ENCODE results near the gene PARVA.
A peak's percentile ranks its signal among the peaks of the same experiment; 100 is the strongest.

The PARVA gene

DNA sequence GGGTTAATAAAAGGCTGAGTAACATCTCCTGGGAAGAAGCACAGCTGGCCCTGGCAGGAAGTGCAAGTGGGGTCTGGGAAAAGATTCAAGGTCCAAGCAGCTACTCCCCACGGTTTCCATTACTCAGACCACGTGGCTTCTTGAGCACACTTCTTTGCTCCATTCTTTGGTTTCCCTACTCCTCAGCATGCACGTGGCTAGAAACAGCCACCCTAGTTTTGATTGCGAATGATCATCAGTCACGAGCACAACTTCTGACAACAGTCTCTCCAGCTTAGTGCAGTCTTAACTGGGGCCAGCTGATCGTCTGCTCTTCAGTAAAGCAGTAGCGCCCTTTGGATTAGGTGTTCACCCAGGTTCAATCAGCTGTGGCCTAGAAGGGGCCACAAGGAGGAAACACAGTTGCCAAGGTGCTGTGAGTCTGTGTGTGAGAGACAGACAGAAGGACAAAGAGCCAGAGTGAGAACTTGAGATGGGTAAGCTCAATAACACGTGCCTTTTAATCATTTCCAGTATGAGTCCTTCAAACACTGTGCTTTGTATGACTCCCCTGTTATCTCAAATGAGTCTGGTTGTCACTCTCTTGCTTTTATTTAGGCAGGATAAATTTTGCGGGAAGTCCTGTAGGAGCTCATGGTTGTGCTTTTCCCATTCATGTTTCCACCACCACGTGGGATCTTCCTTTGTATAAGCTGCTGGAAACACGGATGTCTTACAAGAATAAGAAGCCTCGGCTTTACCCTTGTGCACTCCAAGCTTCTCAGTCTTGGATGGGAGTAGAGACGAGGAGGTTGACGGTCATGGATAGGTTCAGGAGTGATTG is 901 bp upstream of the PARVA start:
- no peak for DNase-seq

DNA sequence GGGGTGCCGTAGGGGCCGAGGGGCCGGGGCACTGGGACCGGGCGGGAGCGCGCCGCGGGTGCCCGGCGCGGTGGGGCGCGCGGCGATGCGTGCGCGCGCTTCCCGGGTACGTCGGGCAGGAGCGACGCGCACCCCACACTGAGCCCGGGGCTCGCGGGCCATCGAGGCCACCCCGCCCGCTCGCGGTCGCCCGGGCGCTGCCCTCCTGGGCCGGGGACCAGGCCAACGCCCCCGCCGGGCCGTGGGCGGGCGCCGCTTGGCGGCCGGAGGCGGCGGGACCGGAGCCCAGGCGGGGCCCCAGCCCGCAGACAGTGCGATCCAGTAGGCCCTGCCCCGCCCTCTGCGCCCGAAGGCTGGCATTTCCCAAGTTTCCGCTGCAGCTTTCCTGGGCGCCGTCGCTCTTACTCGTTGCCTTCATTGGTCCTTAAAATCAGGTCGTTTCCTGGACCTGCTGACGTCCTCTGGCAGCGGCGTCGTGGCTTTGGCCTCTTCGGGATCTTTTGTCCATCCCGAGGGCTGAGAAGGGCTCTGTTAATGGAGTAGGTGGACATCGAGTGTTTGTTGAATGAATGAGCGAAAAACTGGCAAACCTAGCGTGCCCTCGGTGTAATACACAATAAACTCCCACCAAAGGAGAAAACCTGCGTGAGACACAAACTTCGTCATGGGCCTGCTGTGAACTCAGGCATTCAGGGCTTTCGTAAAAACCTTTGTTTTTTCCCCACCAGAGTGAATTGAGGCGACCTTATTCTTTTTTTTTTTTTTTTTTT is 638 bp downstream of the PARVA start:
- DNase-seq = no peak

GRCh38 chr11:12380565-12381325 is 3.4 kb downstream of the PARVA start:
- DNase-seq = no peak

GRCh38 chr11:12381875-12382274 is 4.5 kb downstream of the PARVA start:
- peak; percentile 94 for DNase-seq

DNA sequence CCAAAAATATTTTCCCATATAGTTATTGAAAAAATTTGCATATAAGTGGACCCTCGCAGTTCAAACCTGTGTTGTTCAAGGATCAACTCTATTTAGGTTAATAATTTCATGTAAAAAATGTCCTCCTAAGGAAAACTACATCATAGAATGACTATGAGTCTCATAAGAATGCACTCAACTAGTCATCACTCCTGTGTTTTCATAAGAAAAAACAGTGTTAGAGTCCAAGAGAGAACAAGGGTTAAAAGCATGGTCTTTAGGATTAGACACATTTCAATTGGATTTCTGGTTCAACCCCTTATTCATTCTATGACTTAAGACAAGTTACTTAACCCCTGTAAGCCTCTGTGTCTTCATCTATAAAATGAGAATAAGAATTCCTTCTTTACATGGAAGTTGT is 5.1 kb downstream of the PARVA start:
- no peak for DNase-seq

- DNase-seq = no peak
Measured at GRCh38 chr11:12386309-12386708, 8.9 kb downstream of the PARVA start.

GRCh38 chr11:12386745-12387144 is 9.4 kb downstream of the PARVA start:
- no peak for DNase-seq

- DNase-seq = no peak
Measured at GRCh38 chr11:12388173-12388572, 10.8 kb downstream of the PARVA start.

DNA sequence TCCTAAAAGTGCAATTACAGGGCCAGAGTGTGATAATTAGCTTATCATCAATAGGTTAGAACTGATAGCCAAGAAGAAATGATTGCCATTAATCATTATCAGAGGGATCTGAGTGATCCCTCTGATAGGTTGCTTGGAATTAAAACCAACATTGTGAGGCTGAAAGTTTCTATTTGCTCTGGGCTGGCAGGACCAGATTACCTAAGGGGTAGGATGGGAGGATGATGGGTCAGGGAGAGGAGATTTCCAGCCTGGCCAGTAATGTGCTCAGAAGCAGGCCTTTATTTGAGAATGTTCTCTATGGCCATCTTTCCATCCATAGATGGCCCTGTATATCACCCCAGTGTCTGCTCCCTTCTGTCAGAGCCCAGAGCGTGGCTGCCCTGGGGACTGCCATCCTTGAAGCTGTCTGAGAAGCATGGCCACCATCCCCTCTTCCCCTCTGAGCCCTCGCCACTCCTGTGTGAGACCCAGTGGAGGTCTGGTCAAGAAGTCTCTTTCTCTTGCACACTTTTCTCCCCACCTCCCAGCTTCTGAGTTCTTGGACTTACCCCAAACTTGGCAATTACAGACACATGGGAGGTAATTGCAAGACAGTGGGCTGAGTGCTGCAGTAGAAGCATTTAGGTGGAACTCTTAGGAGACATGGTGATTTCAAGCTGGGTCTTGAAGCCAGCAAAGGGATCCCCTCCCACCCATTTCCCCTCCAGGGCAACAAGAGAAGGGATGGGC is 11.7 kb downstream of the PARVA start:
- no peak for DNase-seq

DNA sequence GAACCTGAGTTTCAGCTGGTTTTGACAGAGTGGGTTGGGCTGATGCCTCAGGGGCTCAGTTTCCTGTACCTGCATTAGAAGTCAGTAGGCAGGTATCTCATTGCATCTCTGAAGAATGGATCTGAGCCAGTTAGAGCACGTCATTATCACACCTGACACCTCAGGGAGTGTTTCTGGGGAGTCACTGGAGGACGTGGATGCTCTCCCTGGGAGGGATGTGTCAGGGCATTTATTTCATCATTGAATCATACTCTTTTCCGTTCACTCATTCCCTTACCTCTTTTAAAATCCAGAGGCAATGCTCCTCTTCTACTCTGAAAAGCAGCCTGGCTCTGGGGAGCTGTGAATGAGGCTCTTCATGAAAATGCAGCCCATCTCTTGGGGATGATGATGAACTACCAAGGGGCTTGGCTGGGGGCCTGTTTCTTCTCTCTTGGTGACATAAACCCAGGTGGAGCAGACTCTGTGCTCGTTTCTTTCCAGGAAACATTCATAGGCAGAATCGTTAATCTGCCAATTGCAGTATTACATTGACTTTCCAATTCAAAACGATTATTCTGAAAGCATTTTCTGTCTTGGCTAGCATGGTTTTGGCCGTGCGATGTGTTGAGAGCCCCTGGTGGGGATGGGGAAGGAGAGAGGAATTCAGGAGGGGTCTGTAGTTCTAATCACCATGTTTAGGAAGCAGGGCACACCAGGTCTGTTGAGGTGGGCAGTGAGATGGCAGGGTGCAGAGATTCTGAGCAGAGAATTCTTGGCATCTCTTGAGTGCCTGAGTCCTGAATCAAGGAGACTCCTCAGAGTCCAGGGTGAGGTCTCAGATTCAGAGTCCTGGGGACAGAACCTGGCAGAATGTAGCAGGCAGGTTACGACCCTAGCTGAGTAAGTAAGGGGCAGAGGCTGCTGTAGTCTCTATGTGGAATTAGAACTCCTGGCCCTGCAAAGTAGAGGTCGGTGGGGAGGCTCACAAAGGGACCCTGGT is 12.6 kb downstream of the PARVA start:
- no peak for DNase-seq

DNA sequence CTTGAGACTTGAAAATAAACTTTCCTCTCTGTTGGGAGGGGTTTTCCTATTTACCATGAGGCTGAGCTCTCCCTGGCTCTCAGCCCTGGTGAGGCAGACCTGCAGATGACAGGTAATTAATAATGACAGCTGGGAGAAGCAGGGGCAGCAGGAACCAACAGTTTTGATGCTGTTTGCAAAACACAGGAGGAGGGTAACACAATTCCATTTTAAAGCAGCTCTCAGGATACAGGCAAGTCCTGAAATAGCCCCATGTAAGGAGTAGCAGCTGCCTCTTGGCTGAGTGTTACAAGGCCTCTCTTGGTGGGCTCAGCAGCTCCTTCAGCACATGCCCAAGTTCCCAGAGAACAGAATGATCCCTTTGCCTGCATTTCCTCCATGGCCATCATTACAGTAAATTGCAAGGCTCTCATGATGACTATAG is 13.3 kb downstream of the PARVA start:
- DNase-seq = peak; percentile 25

- DNase-seq = no peak
Measured at GRCh38 chr11:12392672-12393071, 15.3 kb downstream of the PARVA start.

- no peak for DNase-seq
Measured at GRCh38 chr11:12393691-12394090, 16.3 kb downstream of the PARVA start.

DNA sequence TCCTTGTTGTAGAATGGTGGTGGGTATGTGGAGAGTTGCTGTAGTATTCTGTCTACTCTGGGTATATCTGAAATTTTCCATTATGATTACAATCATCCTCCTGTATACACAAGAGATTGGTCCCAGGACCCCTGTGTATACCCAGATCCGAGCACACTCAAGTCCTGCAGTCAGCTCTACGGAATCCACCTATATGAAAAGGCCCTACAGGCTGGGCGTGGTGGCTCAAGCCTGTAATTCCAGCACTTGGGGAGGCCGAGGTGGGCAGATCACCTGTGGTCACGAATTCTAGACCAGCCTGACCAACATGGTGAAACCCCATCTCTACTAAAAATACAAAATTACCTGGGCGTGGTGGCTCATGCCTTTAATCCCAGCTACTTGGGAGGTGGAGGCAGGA is 17.2 kb downstream of the PARVA start:
- no peak for DNase-seq

- DNase-seq = no peak
Measured at GRCh38 chr11:12395333-12395732, 18.0 kb downstream of the PARVA start.

DNA sequence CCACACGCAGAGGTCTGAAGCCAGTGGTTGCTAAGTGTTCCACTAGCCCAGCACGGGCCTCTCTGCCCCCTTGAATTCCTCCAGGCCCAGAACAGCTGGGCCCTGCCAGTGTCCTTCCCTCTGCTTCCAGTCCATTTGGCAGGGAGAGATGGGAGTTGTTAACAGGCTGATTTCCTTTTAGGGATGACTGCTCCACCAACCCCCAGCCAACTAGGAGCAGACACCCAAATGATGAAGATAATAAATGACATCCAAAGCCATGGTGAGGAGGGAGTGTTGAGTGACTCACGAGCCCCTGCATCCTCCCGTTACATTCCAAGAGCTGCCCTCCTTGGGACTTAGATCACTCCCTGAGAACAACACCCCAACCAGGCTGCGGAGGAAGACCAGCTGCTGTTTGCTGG is 20.6 kb downstream of the PARVA start:
- no peak for DNase-seq

- no peak for DNase-seq
Measured at GRCh38 chr11:12399355-12399754, 22.0 kb downstream of the PARVA start.

GRCh38 chr11:12402025-12402424 is 24.7 kb downstream of the PARVA start:
- no peak for DNase-seq

- DNase-seq = no peak
Measured at GRCh38 chr11:12402691-12403120, 25.3 kb downstream of the PARVA start.

GRCh38 chr11:12403122-12403996 is 26.0 kb downstream of the PARVA start:
- DNase-seq = no peak

- DNase-seq = no peak
Measured at GRCh38 chr11:12403997-12404350, 26.6 kb downstream of the PARVA start.

Measured in DMS79 treated with DMSO at 0.1 percent for 48 hours (cell line).